Measurements from ENCODE around the gene WASHC1.
A peak's percentile ranks its signal among the peaks of the same experiment; 100 is the strongest.
"Not testable (repeated sequence)": the region's sequence is repeated elsewhere in the genome, so short reads cannot be mapped to it uniquely, and the experiment has no call there.

WASHC1 gene

GRCh38 chr9:14129-14809 is 15.0 kb downstream of the WASHC1 start:
- DNase-seq: peak; percentile 62

- DNase-seq: peak; percentile 88
Observed at GRCh38 chr9:11206-11605, 18.1 kb downstream of the WASHC1 start.

GRCh38 chr9:10653-11053 is 18.6 kb downstream of the WASHC1 start:
- peak; percentile 65 for DNase-seq

- not testable (repeated sequence) for DNase-seq
Observed at GRCh38 chr9:10207-10606, 19.0 kb downstream of the WASHC1 start.

Measured in activated effector memory CD4-positive, alpha-beta T cell treated with anti-CD3 and anti-CD28 coated beads, Interleukin-2, amount 50 U/mL, for 16 hours (primary cell).